HG03139 (cell line): ENCODE measurements around the gene PCBP3.

Experiments
- ATAC-seq: cut with Tn5 transposase; IDR thresholded peaks from one replicate; pipeline ENCODE4 v1.9.1; 2021; ENCODE audit not compliant: unreplicated experiment

PCBP3 gene

GRCh38 chr21:45778686-45779085 is 135.2 kb downstream of the PCBP3 start:
- no peak for ATAC-seq

GRCh38 chr21:45779226-45779625 is 135.7 kb downstream of the PCBP3 start:
- no peak for ATAC-seq

DNA sequence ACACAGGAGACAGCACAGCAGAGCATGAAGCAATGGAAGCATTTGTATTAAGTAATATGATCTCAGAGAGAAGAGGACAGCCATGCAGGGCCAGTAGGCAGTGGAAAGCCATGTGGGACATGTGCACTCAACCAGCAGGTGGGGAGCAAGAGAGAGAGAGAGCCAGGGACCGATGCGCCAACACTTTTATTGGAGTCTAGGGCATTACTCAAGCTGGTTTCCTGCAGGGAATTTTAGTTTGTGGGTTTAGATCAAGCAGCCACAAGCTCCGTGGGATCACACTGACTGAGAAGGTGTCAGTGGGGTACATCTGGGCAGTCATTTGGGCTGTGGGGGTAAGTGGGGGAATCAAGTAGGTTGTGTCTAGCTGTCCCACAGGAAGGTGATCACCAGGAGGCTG is 137.1 kb downstream of the PCBP3 start:
- no peak for ATAC-seq

DNA sequence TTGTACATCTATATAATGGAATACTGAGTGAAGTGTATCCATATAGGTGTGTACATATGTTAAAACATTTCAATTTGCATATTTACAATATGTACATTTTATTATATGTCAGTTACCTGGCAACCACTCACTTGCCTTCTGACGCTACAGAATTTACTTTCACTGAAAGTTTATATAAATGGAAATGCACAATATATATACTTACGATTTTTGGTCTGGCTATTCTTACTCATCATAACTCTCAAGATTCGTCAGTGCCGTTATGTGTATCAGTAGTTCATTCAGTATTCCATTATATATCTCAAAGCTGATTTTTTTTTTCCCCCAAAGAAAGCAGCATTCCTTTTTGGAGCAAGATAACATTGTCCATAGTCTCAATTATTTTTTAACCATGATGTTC is 138.2 kb downstream of the PCBP3 start:
- no peak for ATAC-seq

DNA sequence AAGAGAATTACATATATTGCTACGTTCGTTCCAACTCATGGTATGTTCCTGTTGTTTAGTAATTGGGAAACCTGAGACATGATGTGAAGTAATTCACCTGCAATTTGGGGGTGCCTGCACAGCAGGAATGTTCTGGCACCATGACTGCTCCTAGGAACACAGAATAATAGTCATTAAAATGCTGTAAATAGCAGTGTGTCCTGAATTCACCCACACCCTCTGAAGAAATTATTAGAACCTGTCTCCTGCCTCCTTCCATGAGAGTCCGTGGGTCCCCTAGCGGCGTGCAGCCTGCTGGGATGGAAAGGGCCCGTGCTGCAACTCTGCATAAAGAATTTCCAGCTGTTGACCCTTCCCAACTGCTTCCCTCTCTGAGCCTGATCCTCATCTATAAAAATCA is 143.1 kb downstream of the PCBP3 start:
- ATAC-seq, result no peak

DNA sequence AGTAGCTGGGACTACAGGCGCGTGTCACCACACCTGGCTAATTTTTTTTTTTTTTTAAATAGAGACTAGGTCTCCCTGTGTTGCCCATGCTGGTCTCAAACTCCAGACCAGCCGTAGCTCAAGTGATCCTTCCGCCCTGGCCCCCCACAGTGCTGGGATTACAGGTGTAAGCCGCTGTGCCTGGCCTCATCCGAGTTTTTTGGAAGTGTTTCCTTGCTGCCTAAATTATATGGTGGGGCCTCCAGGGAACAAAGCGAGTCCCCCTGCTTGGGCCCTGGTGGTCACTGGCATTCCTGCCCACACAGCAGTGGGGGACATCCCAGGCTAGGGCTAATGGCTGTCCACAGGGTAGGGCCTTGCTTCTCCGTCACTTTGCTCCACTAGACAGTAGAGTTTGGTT is 143.8 kb downstream of the PCBP3 start:
- no peak for ATAC-seq

DNA sequence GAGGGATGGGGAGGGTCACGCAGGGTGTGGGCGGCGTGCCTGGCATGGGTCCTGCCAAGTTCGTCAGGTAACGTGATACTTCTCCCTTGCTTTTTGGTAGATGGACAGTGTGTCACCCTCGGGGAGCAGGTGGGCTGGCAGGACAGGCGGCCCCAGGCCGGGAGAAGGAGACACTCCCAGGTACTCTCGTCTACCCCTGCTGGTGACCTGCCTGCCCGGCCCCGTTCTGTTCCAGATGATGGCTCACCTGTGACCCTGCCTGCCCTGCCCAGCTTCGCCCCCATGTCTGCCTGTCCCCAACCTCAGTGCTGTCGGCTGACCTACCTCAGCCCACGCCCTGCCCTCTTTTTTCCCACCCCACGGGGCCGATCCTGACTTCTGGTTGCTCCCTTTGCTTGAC is 144.7 kb downstream of the PCBP3 start:
- no peak for ATAC-seq

DNA sequence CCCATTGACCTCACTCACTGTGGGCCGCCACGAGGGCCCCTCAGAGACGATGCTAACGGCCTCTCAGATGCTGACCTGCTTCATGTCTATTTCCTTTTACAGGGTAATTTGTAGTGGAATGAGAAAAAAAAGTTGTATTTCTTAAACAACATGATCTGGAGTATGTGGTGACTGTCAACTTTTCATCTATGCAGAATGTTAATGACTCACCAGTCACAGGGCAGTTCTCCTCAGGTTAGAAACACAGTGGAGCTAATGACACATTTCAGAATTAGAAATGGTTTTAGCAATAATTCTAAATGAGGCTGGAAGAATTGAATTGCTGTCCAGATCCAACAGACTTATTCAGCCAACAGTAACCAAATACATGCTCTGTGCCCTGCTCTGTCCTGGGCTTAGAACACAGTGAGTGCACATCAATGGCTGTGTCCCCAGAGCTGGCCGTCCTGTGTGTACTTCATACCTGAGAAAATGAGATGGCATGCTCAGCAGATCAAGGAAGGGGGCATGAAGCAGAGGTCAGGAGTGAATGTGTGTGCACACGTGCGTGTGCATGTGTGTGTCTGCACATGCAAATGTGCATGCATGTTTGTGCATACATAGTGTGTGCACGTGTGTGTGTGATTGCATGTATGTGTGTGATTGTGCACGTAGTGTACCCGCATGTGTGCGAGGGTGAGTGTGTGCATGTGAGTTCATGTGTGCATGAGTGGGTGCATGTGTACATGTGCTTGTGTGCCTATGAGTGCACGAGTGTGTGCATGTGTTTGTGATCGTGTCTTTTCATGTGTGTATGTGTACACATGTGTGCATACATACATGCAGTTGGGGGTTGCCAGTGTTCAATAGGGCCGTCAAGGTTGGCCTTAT is 145.3 kb downstream of the PCBP3 start:
- ATAC-seq, result no peak

- no peak for ATAC-seq
Measured at GRCh38 chr21:45790427-45790826, 146.9 kb downstream of the PCBP3 start.

GRCh38 chr21:45791562-45792418 is 148.3 kb downstream of the PCBP3 start:
- no peak for ATAC-seq

DNA sequence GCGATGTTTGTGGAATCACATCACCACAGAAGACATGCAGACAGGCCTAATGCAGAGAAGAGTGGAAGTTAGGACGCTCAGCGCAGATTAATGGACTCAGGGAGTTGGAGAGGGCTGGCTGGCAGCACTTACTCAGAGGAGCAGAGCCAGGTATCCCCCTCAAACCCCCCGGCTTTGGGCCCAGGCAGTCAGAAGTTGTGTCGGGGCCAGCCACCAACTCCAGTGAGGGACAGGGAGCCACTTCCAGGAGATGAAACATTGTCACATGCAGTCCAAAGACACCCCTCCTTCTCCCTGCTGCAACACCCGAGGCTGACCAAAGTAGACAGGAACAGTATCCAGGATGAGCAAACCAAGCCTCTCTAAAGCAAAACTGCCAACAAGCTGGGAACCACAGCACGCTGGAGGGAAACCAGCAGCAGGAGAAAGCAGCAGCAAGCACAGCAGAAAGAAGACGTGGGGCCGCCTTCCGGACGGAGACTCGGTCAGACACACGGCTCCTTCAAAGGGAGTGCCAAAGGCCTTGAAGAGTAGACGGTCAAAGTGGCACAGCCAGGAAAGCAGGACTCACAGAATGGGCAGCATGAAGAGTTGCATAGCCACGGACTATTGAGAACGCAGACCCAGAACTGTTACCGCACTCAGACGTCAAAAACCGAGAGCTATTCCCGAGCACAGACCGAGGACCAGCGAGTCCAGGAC is 149.3 kb downstream of the PCBP3 start:
- no peak for ATAC-seq

GRCh38 chr21:45794027-45794426 is 150.5 kb downstream of the PCBP3 start:
- ATAC-seq, result no peak

- ATAC-seq, result no peak
Measured at GRCh38 chr21:45796003-45796402, 152.5 kb downstream of the PCBP3 start.

- no peak for ATAC-seq
Measured at GRCh38 chr21:45797338-45797737, 153.8 kb downstream of the PCBP3 start.

GRCh38 chr21:45799765-45800338 is 156.3 kb downstream of the PCBP3 start:
- ATAC-seq, result no peak

GRCh38 chr21:45800339-45801080 is 157.0 kb downstream of the PCBP3 start:
- ATAC-seq, result no peak

DNA sequence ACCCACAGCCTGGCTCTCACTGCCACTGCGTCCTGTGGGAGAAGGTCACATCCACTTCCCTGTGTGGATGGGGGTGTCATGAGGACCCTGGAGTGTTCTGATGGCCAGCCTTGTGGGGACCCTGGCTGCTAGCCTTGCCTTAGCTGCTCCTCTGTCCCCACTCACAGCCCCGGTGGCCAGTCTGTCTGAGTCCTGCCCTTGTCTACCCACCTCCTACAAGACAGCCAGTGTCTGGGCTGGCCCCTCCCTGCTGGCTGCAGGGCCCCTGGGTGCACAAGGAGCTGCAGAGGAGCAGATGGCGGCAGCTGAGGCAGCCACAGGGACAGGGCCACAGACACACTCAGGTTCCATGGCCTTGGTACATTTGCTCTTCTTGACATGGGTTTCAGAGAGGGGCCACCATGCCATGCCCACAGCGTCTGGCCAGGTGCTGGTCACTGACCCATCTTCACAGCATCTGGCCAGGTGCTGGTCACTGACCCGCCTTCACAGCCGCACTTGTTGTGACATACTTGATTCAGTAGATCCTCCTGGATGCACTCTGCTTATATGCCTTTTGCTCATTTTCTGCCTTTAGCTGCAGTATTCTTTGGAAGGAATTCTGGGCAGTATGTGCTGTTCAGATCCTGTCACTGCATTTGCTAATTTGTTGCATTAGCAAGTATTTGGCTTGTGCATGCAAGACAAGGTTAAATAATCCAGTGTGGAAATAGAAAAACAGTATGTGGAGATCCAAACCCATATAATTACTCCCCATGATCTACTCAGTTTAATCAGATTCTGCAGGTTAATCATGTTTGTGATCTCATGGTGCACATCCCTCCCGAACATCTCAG is 157.8 kb downstream of the PCBP3 start:
- no peak for ATAC-seq

DNA sequence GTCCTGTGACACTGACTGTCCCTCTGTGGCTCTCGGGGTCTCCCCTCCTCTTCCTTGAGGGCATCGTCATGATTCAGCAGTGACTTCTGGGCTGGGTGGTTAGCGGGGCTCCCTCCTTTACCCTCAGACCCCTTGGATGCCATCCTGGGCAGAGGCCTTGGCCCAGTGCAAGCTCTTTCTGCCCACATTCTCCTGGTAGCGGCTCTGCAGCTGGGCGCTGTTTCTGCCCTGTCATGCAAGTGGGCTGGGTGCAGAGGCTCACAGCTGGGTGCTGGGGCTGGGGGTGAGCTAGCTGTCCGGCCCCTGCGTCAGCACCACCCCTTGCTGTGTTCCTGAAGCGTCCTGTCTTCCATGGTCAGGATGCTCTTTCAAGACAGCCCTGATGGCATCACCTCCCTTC is 158.5 kb downstream of the PCBP3 start:
- no peak for ATAC-seq

GRCh38 chr21:45802425-45802824 is 158.9 kb downstream of the PCBP3 start:
- no peak for ATAC-seq
